Measurements from ENCODE around the gene RIMBP2.

RIMBP2 gene

DNA sequence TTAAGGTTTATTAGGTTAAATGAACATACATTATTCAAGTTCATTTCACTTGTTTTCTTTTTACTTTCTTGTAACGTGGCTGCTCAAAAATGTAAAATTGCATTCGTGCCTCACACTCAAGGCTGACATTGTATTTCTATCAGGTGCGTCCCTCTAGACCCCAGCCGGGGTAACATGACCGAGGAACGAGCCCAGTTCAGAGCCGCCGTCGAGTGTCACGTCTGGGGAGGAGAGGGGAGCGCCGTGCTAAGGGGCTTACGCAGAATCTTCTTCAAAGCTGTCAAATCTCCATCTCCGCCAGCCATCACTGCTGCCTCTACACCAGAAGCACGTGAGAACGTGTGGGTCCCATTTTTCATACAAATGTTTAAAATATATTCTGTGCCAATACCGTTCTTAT is 170.6 kb downstream of the RIMBP2 start:
- H3K4me2 ChIP-seq (ENCODE audit: low read length): no peak overlapping the region
- H2AFZ ChIP-seq: no peak overlapping the region
- TF ChIP-seq, protein P1, sequence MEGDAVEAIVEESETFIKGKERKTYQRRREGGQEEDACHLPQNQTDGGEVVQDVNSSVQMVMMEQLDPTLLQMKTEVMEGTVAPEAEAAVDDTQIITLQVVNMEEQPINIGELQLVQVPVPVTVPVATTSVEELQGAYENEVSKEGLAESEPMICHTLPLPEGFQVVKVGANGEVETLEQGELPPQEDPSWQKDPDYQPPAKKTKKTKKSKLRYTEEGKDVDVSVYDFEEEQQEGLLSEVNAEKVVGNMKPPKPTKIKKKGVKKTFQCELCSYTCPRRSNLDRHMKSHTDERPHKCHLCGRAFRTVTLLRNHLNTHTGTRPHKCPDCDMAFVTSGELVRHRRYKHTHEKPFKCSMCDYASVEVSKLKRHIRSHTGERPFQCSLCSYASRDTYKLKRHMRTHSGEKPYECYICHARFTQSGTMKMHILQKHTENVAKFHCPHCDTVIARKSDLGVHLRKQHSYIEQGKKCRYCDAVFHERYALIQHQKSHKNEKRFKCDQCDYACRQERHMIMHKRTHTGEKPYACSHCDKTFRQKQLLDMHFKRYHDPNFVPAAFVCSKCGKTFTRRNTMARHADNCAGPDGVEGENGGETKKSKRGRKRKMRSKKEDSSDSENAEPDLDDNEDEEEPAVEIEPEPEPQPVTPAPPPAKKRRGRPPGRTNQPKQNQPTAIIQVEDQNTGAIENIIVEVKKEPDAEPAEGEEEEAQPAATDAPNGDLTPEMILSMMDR (IDR thresholded peaks at IDR 0.05): no peak
- no peaks in the 10 kb centered on the region for H3K36me3 ChIP-seq (ENCODE audit: control insufficient read depth, insufficient read depth, low read length)
- H3K4me1 ChIP-seq: peaks cover 21% of the 10 kb centered on the region
- H3K4me3 ChIP-seq (ENCODE audit: low read depth, low read length): no peak overlapping the region
- H3K79me2 ChIP-seq: no peaks in the 10 kb centered on the region
- H3K27ac ChIP-seq: no peak overlapping the region
- no peak overlapping the region for H3K9ac ChIP-seq
- no peaks in the 10 kb centered on the region for H3K9me3 ChIP-seq (ENCODE audit: control insufficient read depth, low read length)
- no peaks in the 10 kb centered on the region for H3K27me3 ChIP-seq (ENCODE audit: control insufficient read depth, insufficient read depth, low read length)

DNA sequence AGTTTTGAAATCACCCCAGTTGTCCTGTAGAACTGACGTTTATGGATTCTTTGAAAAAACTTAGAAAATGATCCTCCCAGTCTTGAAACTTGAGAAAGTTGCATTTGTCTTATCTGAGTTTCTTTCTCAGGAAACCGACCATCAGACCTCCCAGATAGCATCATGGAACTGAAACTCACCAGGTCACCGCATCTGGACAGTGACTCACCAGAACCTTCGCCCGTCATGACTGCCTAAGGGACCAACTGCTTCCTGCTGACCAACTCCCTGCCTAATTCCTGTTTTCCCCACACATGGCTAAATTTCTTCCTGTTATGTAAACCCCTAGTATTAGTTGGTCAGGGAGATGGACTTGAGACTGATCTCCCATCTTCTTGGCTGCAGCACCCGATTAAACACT is 175.7 kb downstream of the RIMBP2 start:
- no peaks in the 10 kb centered on the region for H3K9me3 ChIP-seq (ENCODE audit: control insufficient read depth, low read length)
- H3K27me3 ChIP-seq (ENCODE audit: control insufficient read depth, insufficient read depth, low read length): no peaks in the 10 kb centered on the region
- H3K4me2 ChIP-seq (ENCODE audit: low read length): no peak overlapping the region
- no peak overlapping the region for H3K4me3 ChIP-seq (ENCODE audit: low read depth, low read length)
- TF ChIP-seq, protein P1 (IDR thresholded peaks at IDR 0.05): no peak
- H3K9ac ChIP-seq: no peak overlapping the region
- no peak overlapping the region for H3K27ac ChIP-seq
- H2AFZ ChIP-seq: no peak overlapping the region
- peaks cover 2% of the 10 kb centered on the region for H3K79me2 ChIP-seq
- no peaks in the 10 kb centered on the region for H3K4me1 ChIP-seq
- no peaks in the 10 kb centered on the region for H3K36me3 ChIP-seq (ENCODE audit: control insufficient read depth, insufficient read depth, low read length)

DNA sequence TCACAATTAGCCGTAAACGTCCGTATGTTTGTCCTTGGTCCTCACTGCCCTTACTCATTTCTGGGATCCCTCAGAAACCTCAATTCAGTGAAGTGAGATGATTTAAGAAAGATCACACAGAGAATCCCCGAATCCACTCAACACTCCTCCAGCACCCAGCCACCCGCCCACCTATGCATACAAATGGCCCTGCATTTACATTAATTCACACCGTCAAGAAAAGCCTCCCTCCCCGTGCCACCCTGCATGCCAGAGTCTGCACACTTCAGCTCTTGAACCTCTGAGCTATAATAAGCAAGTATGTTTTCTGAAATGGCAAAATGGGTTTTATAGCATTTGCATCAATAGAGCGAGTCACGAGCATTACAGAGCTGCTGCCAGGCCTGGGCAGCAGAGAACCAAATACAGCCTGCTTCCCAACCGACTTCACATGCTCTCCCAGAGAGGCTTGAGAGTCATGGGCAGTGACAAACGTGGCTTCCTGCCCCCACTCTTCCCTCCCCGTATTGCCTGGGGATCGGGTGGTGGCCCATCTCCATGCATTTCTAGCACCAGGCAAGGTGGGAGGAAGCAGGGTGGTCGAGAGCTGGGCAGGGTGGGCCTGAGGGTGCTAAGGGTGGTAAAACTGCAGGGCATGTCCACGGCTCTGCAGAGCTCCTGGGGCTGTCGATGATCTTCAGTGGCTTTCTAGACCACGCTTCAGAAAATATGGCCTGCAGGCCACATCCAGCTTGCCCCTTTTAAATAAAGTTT is 177.6 kb downstream of the RIMBP2 start:
- H3K36me3 ChIP-seq (ENCODE audit: control insufficient read depth, insufficient read depth, low read length): no peaks in the 10 kb centered on the region
- TF ChIP-seq, protein P1 (IDR thresholded peaks at IDR 0.05): no peak
- H3K27ac ChIP-seq: no peak overlapping the region
- H3K27me3 ChIP-seq (ENCODE audit: control insufficient read depth, insufficient read depth, low read length): no peaks in the 10 kb centered on the region
- H3K9me3 ChIP-seq (ENCODE audit: control insufficient read depth, low read length): no peaks in the 10 kb centered on the region
- H3K79me2 ChIP-seq: peaks cover 4% of the 10 kb centered on the region
- H2AFZ ChIP-seq: no peak overlapping the region
- H3K4me1 ChIP-seq: no peaks in the 10 kb centered on the region
- no peak overlapping the region for H3K9ac ChIP-seq
- H3K4me3 ChIP-seq (ENCODE audit: low read depth, low read length): no peak overlapping the region
- H3K4me2 ChIP-seq (ENCODE audit: low read length): no peak overlapping the region

DNA sequence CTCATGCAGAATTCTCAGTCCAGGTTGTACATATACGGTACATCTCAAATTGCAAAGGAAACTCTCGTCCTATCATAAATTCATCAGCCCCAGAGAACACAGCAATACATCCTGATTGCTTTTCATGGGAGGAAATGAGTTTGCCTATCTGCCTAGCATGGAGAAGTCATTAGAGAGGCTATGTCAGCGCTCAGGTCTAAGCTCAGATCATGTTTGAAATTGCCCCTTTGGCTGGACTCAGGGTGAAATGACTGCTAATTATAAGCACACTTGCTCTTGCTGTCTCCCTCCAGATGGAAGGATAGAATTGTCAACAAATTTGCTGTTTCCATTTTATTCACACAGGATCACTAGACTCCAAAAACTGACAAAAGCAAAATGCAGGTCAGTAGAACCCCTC is 178.4 kb downstream of the RIMBP2 start:
- Histone ChIP-seq H3K4me3 (ENCODE audit: low read depth, low read length) (no peak overlapping the region), H3K9me3 (ENCODE audit: control insufficient read depth, low read length) (no peaks in the 10 kb centered on the region), H2AFZ (no peak overlapping the region), H3K27me3 (ENCODE audit: control insufficient read depth, insufficient read depth, low read length) (no peaks in the 10 kb centered on the region), H3K9ac (no peak overlapping the region), H3K4me1 (no peaks in the 10 kb centered on the region), H3K36me3 (ENCODE audit: control insufficient read depth, insufficient read depth, low read length) (no peaks in the 10 kb centered on the region), H3K27ac (no peak overlapping the region), H3K79me2 (peaks cover 9% of the 10 kb centered on the region), H3K4me2 (ENCODE audit: low read length) (no peak overlapping the region)
- TF ChIP-seq, protein P1 (IDR thresholded peaks at IDR 0.05): no peak

DNA sequence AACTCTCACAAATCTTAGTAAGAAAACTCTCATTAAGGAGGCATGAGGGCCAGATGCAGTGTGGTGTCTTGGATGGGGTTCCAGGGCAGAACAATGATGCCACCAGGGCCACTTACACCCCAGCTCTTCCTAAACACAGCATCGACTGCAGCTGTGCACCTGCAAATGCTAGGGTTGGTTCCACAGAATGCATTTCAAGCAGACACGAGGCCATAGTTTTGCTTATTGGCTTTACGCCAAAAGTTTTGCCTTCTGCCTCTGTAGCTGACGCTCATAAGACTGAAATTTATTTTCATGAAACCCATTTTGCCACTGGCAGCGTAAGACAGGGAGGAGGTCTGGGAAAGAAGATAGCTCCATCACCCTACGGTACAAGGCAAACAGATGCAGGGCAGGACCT is 179.0 kb downstream of the RIMBP2 start:
- H3K9me3 ChIP-seq (ENCODE audit: control insufficient read depth, low read length): no peaks in the 10 kb centered on the region
- no peaks in the 10 kb centered on the region for H3K27me3 ChIP-seq (ENCODE audit: control insufficient read depth, insufficient read depth, low read length)
- H3K9ac ChIP-seq: no peak overlapping the region
- peaks cover 14% of the 10 kb centered on the region for H3K79me2 ChIP-seq
- no peaks in the 10 kb centered on the region for H3K4me1 ChIP-seq
- no peak overlapping the region for H3K27ac ChIP-seq
- no peak overlapping the region for H3K4me3 ChIP-seq (ENCODE audit: low read depth, low read length)
- TF ChIP-seq, protein P1 (IDR thresholded peaks at IDR 0.05): no peak
- H3K4me2 ChIP-seq (ENCODE audit: low read length): no peak overlapping the region
- H3K36me3 ChIP-seq (ENCODE audit: control insufficient read depth, insufficient read depth, low read length): no peaks in the 10 kb centered on the region
- H2AFZ ChIP-seq: no peak overlapping the region

All from parathyroid adenoma (tissue), 2 donors.